Activated CD8-positive, alpha-beta memory T cell treated with anti-CD3 and anti-CD28 coated beads for 24 hours (primary cell): ENCODE data around the gene MRGPRD.
"Not testable (repeated sequence)": the region's sequence is repeated elsewhere in the genome, so short reads cannot be mapped to it uniquely, and the experiment has no call there.

Experiments
- DNase-seq: peaks from one replicate; pipeline ENCODE4 v3.0.0-alpha.2; 2020

MRGPRD gene

GRCh38 chr11:68992743-68993255, 12.0 kb upstream of the MRGPRD start:
- DNase-seq, result no peak

GRCh38 chr11:68990995-68991780, 10.4 kb upstream of the MRGPRD start:
- DNase-seq, result no peak

- DNase-seq, result no peak
Observed at GRCh38 chr11:68989936-68990606, 9.3 kb upstream of the MRGPRD start.

GRCh38 chr11:68988491-68988890, 7.7 kb upstream of the MRGPRD start:
- DNase-seq, result no peak

- no peak for DNase-seq
Observed at GRCh38 chr11:68987211-68987610, 6.4 kb upstream of the MRGPRD start.

- no peak for DNase-seq
Observed at GRCh38 chr11:68983801-68984200, 3.0 kb upstream of the MRGPRD start.

GRCh38 chr11:68982134-68982533, 1.3 kb upstream of the MRGPRD start:
- no peak for DNase-seq

- DNase-seq, result peak; percentile 19
Observed at GRCh38 chr11:68979931-68980775, 633 bp downstream of the MRGPRD start.

- DNase-seq, result peak; percentile 21
Observed at GRCh38 chr11:68978931-68979594, 1.7 kb downstream of the MRGPRD start.

GRCh38 chr11:68978626-68978930, 2.2 kb downstream of the MRGPRD start:
- DNase-seq, result peak; percentile 40

GRCh38 chr11:68977781-68978625, 2.8 kb downstream of the MRGPRD start:
- DNase-seq, result no peak

GRCh38 chr11:68976563-68976962, 4.2 kb downstream of the MRGPRD start:
- no peak for DNase-seq

GRCh38 chr11:68976095-68976494, 4.7 kb downstream of the MRGPRD start:
- DNase-seq, result no peak

- peak; percentile 52 for DNase-seq
Observed at GRCh38 chr11:68974421-68975194, 6.2 kb downstream of the MRGPRD start.

- DNase-seq, result not testable (repeated sequence)
Observed at GRCh38 chr11:68973706-68974105, 7.1 kb downstream of the MRGPRD start.

- DNase-seq, result no peak
Observed at GRCh38 chr11:68973219-68973618, 7.6 kb downstream of the MRGPRD start.

GRCh38 chr11:68970921-68971636, 9.7 kb downstream of the MRGPRD start:
- no peak for DNase-seq

- no peak for DNase-seq
Observed at GRCh38 chr11:68969386-68969785, 11.4 kb downstream of the MRGPRD start.

GRCh38 chr11:68968306-68969250, 12.2 kb downstream of the MRGPRD start:
- DNase-seq, result peak; percentile 28
